CD14-positive monocyte (primary cell): ENCODE data around the gene GALP. TPM values are rescaled to one million over a fixed set of nuclear protein-coding genes. Genes with fewer than 3 reads are reported as not detected.
"Not testable (repeated sequence)": the region's sequence is repeated elsewhere in the genome, so short reads cannot be mapped to it uniquely, and the experiment has no call there.

Source experiments
- DNase-seq, 3 donors: peaks; one replicate each; pipeline ENCODE4 v3.0.0-alpha.2; 2011 to 2022
- H2AFZ ChIP-seq: 2 replicates; pipeline ENCODE4 v1.6.0; 2012; ENCODE audit warnings: mild to moderate bottlenecking, low read depth, low read length, inconsistent platforms; ENCODE audit not compliant: insufficient read depth, poor library complexity, severe bottlenecking
- H3K27ac ChIP-seq, 2 donors: 1 replicate in 1 of 2; 2 replicates in 1 of 2; pipeline ENCODE4 v1.5.1; 2012 to 2013; ENCODE audit warnings: low read length in 2 of 2, control low read depth in 1 of 2, inconsistent platforms in 1 of 2, low read depth in 1 of 2, mild to moderate bottlenecking in 1 of 2
- H3K27me3 ChIP-seq, 2 donors: one replicate each; pipeline versions ENCODE4 v1.6.0 to v1.6.1; 2011 to 2013; ENCODE audit warnings: low read length in 2 of 2; ENCODE audit not compliant: control insufficient read depth in 2 of 2, insufficient read depth in 2 of 2
- H3K36me3 ChIP-seq, 2 donors: replicated peaks in 1 of 2; 1 replicate in 1 of 2; 2 replicates in 1 of 2; pipeline versions ENCODE4 v1.5.1 to v1.6.1; 2012 to 2013; ENCODE audit warnings: low read length in 2 of 2, control low read depth in 1 of 2, inconsistent platforms in 1 of 2, mild to moderate bottlenecking in 1 of 2; ENCODE audit not compliant: insufficient read depth in 2 of 2, control insufficient read depth in 1 of 2
- H3K4me1 ChIP-seq, 2 donors: 1 replicate in 1 of 2; 2 replicates in 1 of 2; pipeline versions ENCODE4 v1.5.1 to v1.6.1; 2012 to 2013; ENCODE audit warnings: low read length in 2 of 2, control low read depth in 1 of 2, inconsistent platforms in 1 of 2, mild to moderate bottlenecking in 1 of 2, moderate library complexity in 1 of 2; ENCODE audit not compliant: insufficient read depth in 2 of 2, control insufficient read depth in 1 of 2
- H3K4me2 ChIP-seq: replicated peaks from 2 replicates; pipeline ENCODE3; 2012; ENCODE audit warnings: low read length, moderate library complexity, mild to moderate bottlenecking; ENCODE audit not compliant: poor library complexity, severe bottlenecking; ENCODE audit errors: extremely low read depth
- H3K4me3 ChIP-seq, 3 experiments: fragments of 200-600 bp in 1 of 3; sonication (generic) in 1 of 3; replicated peaks in 1 of 3; 1 replicate in 2 of 3; 2 replicates in 1 of 3; pipeline ENCODE4 v1.5.1; 2011 to 2013; ENCODE audit warnings: low read length in 3 of 3, mild to moderate bottlenecking in 3 of 3, control low read depth in 2 of 3, low read depth in 2 of 3, inconsistent platforms in 1 of 3, moderate library complexity in 1 of 3
- H3K79me2 ChIP-seq: 2 replicates; pipeline ENCODE4 v1.6.0; 2012; ENCODE audit warnings: mild to moderate bottlenecking, control low read depth, inconsistent platforms, low read length, moderate library complexity; ENCODE audit not compliant: insufficient read depth
- H3K9ac ChIP-seq: 2 replicates; pipeline ENCODE4 v1.6.0; 2017; ENCODE audit warnings: low read length, mild to moderate bottlenecking; ENCODE audit not compliant: insufficient read depth, poor library complexity, severe bottlenecking
- H3K9me3 ChIP-seq, 2 donors: replicated peaks in 1 of 2; 1 replicate in 1 of 2; 2 replicates in 1 of 2; pipeline versions ENCODE4 v1.5.1 to v1.6.1; 2012 to 2013; ENCODE audit warnings: low read length in 2 of 2, control low read depth in 1 of 2; ENCODE audit not compliant: control insufficient read depth in 1 of 2, insufficient read depth in 1 of 2
- H4K20me1 ChIP-seq: 2 replicates; pipeline ENCODE4 v1.6.0; 2012; ENCODE audit warnings: mild to moderate bottlenecking, low read length, control low read depth, moderate library complexity; ENCODE audit not compliant: insufficient read depth
- H3K27ac Mint-ChIP-seq, 7 donors: one replicate each; pipeline ENCODE4 v1.8.0; 2020; ENCODE audit warnings: mild to moderate bottlenecking in 7 of 7, mixed read lengths in 7 of 7, moderate library complexity in 6 of 7, inconsistent platforms in 2 of 7
- H3K27me3 Mint-ChIP-seq, 3 donors: one replicate each; pipeline ENCODE4 v1.8.0; 2021 to 2022; ENCODE audit warnings: low read depth in 3 of 3, mild to moderate bottlenecking in 3 of 3, mixed read lengths in 3 of 3, moderate library complexity in 3 of 3, inconsistent platforms in 1 of 3
- H3K36me3 Mint-ChIP-seq, 2 donors: one replicate each; pipeline ENCODE4 v1.8.0; 2020; ENCODE audit warnings: mixed read lengths in 2 of 2, inconsistent platforms in 1 of 2, mild to moderate bottlenecking in 1 of 2
- H3K4me1 Mint-ChIP-seq: one replicate; pipeline ENCODE4 v1.8.0; 2020; ENCODE audit warnings: mild to moderate bottlenecking, mixed read lengths
- H3K4me3 Mint-ChIP-seq, 2 donors: one replicate each; pipeline ENCODE4 v1.8.0; 2020; ENCODE audit warnings: mild to moderate bottlenecking in 2 of 2, mixed read lengths in 2 of 2, moderate library complexity in 1 of 2
- H3K9me3 Mint-ChIP-seq, 7 donors: one replicate each; pipeline ENCODE4 v1.8.0; 2020 to 2022; ENCODE audit warnings: mixed read lengths in 7 of 7, mild to moderate bottlenecking in 6 of 7, moderate library complexity in 6 of 7, inconsistent platforms in 2 of 7
- CTCF ChIP-seq: fragments of 200-600 bp; IDR thresholded peaks from one replicate; pipeline ENCODE4 v1.8.0; 2022; ENCODE audit warnings: antibody characterized with exemption, mild to moderate bottlenecking
- WGBS: methylation state at CpG from one replicate; pipeline ENCODE4 v1.1.5; 2013; ENCODE audit warnings: missing lambda C conversion rate; ENCODE audit not compliant: insufficient coverage; 5-methylcytosine and 5-hydroxymethylcytosine counted together
- intact Hi-C, 2 donors: fragments of 100-400 bp; cut with micrococcal nuclease; formaldehyde crosslinking; loops; one replicate each; pipeline versions ENCODE4 v1.15.0 to v1.15.1; 2023
- polyA plus RNA-seq, 3 donors: library from polyadenylated mRNA; depleted of rRNA in 1 of 3; unstranded in 2 of 3; stranded (reverse) in 1 of 3; fragments of 300-500 nt in 2 of 3; fragments of >200 nt in 1 of 3; fragmentation: Illumina TruSeq in 2 of 3; gene quantifications; 1 replicate in 2 of 3; 2 replicates in 1 of 3; pipeline ENCODE4 v1.2.3, GENCODE V29; 2012 to 2021

The GALP gene
- polyA plus RNA-seq, 3 donors = not detected

GRCh38 chr19:56209091-56209490 is 33.3 kb downstream of the GALP start:
- H3K36me3 ChIP-seq = no peaks in the 10 kb centered on the region
- Mint-ChIP-seq H3K4me1 (no peaks in the 10 kb centered on the region), H3K27ac (no peak overlapping the region), H3K27me3 (peaks cover 2 to 15% (median 2%) of the 10 kb centered on the region in 3 donors), H3K4me3 (no peak overlapping the region), H3K9me3 (peaks cover 0 to 5% (median 0%) of the 10 kb centered on the region in 7 donors), H3K36me3 (no peaks in the 10 kb centered on the region)
- intact Hi-C loops = no loop called here
- H3K4me2 ChIP-seq = no peak overlapping the region
- WGBS = 97% methylated on average over 11 of the region's 12 CpGs
- no peaks in the 10 kb centered on the region for H4K20me1 ChIP-seq
- no peak overlapping the region for H2AFZ ChIP-seq
- H3K4me1 ChIP-seq = no peaks in the 10 kb centered on the region
- H3K9me3 ChIP-seq = no peaks in the 10 kb centered on the region
- no peak overlapping the region for H3K9ac ChIP-seq
- no peak overlapping the region for H3K4me3 ChIP-seq
- no peaks in the 10 kb centered on the region for H3K79me2 ChIP-seq
- H3K27me3 ChIP-seq = no peaks in the 10 kb centered on the region
- TF ChIP-seq CTCF = no peak
- H3K27ac ChIP-seq = no peak overlapping the region
- no peak for DNase-seq

GRCh38 chr19:56210036-56210435 is 34.2 kb downstream of the GALP start:
- peaks cover 5 to 18% (median 7%) of the 10 kb centered on the region in 3 donors for H3K27me3 Mint-ChIP-seq
- H3K9me3 Mint-ChIP-seq, H2AFZ ChIP-seq, H3K4me3 Mint-ChIP-seq, H3K9ac ChIP-seq, H4K20me1 ChIP-seq, intact Hi-C loops, H3K27me3 ChIP-seq, DNase-seq, H3K27ac Mint-ChIP-seq, H3K4me1 ChIP-seq, H3K36me3 ChIP-seq, H3K4me2 ChIP-seq, H3K27ac ChIP-seq, H3K9me3 ChIP-seq, H3K4me3 ChIP-seq, H3K4me1 Mint-ChIP-seq, H3K36me3 Mint-ChIP-seq, H3K79me2 ChIP-seq: not testable (repeated sequence)
- 100% methylated on average over 2 of the region's 9 CpGs for WGBS
